HEK293T (cell line): Measurements from ENCODE around the gene ITPKB.

Experiments
- BHLHE40 ChIP-seq: fragments of 450-650 bp; IDR thresholded peaks from 2 replicates; pipeline ENCODE4 v1.6.1; 2016; ENCODE audit warnings: mild to moderate bottlenecking, moderate library complexity, borderline replicate concordance
- CTBP1 ChIP-seq: fragments of 450-650 bp; IDR thresholded peaks from 2 replicates; pipeline ENCODE4 v1.6.1; 2016; ENCODE audit warnings: borderline replicate concordance
- ELF4 ChIP-seq: fragments of 450-650 bp; IDR thresholded peaks from 2 replicates; pipeline ENCODE4 v1.6.1; 2017; ENCODE audit warnings: antibody characterized with exemption
- FOXM1 ChIP-seq: fragments of 450-650 bp; IDR thresholded peaks from 2 replicates; pipeline ENCODE4 v1.6.1; 2017; ENCODE audit warnings: mild to moderate bottlenecking, borderline replicate concordance
- HDGF ChIP-seq: fragments of 450-650 bp; IDR thresholded peaks from 2 replicates; pipeline ENCODE4 v1.6.1; 2017; ENCODE audit warnings: antibody characterized with exemption, borderline replicate concordance
- NFRKB ChIP-seq: fragments of 450-650 bp; IDR thresholded peaks from 2 replicates; pipeline ENCODE4 v1.6.1; 2016; ENCODE audit warnings: mild to moderate bottlenecking, moderate library complexity
- PKNOX1 ChIP-seq: fragments of 450-650 bp; IDR thresholded peaks from 2 replicates; pipeline ENCODE4 v1.6.1; 2016
- SP1 ChIP-seq: fragments of 450-650 bp; IDR thresholded peaks from 2 replicates; pipeline ENCODE4 v1.6.1; 2017
- SUZ12 ChIP-seq: fragments of 450-650 bp; IDR thresholded peaks from 2 replicates; pipeline ENCODE4 v1.6.1; 2016; ENCODE audit warnings: mild to moderate bottlenecking

- no peak for TF ChIP-seq SUZ12
- TF ChIP-seq BHLHE40, result no peak
- no peak for TF ChIP-seq CTBP1
- TF ChIP-seq HDGF, result no peak
- no peak for TF ChIP-seq ELF4
- no peak for TF ChIP-seq NFRKB
- no peak for TF ChIP-seq SP1
- no peak for TF ChIP-seq FOXM1
- no peak for TF ChIP-seq PKNOX1
These were observed 60.4 kb downstream of the ITPKB start for GRCh38 chr1:226678701-226679100.
